Kasumi-1 (cell line): ENCODE data around the gene CKLF.
"Not testable (repeated sequence)": the region's sequence is repeated elsewhere in the genome, so short reads cannot be mapped to it uniquely, and the experiment has no call there.

Source experiments
- DNase-seq, 2 experiments: peaks; one replicate each; lab custom pipeline; 2025; lab: John Stamatoyannopoulos, UW

CKLF gene, protein sequence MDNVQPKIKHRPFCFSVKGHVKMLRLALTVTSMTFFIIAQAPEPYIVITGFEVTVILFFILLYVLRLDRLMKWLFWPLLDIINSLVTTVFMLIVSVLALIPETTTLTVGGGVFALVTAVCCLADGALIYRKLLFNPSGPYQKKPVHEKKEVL

DNA sequence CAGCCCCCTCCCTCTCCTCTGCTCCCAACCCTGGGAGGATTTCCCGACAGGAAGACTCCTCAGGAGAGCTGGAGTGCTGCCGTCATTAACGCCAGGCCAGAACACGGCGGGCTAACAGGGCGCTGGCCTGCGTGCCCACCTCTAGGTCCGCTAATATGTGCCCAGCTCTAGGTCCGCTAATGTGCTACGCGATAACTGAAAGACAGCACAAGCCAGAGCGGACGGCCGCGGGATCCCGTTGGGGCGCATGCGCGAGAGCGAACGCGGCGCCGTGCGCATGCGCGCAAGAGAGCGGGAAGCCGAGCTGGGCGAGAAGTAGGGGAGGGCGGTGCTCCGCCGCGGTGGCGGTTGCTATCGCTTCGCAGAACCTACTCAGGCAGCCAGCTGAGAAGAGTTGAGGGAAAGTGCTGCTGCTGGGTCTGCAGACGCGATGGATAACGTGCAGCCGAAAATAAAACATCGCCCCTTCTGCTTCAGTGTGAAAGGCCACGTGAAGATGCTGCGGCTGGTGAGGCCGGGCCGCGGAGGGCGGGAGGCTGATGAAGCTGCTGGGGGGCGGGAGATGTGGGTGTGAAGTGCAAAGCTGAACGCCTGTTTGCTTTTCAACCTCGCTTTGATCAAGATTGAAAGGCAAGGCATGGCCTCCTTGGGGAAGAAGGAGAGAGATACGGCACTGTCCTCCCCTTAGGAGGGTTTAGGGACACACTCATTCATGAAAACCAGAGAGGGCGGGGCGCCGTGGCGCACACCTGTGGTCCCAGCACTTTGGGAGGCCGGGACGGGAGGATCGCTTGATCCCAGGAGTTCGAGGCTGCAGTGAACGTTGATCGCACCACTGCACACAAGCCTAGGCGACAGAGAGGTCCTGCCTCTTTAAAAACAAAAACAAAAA lies at the start of gene CKLF:
Gene CKLF, plus strand, starts transcription at position 291 of the 892 bp plus-strand sequence. Its CDS starts 140 bp downstream, at position 431.
- DNase-seq: peak; percentile 89

DNA sequence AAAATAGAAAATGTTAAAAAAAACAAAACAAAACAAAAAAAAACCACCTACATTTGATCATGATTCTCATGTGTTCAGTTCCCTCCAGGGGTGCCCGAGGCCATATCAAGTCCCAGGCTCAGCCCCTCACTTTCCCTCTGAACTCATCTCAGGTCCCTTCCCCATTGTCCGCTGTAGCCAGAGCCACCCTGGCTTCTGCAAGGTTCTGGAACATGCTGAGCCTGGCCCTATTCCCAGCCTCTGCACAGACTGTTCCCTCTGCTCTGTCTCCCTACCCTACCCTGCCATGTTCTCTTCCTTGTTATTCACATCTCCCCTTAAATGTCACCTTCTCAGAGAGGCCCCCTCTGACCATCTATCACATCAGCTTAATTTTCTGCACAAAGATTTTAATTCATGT lies 49.3 kb upstream of the CKLF start:
- DNase-seq: no peak

DNA sequence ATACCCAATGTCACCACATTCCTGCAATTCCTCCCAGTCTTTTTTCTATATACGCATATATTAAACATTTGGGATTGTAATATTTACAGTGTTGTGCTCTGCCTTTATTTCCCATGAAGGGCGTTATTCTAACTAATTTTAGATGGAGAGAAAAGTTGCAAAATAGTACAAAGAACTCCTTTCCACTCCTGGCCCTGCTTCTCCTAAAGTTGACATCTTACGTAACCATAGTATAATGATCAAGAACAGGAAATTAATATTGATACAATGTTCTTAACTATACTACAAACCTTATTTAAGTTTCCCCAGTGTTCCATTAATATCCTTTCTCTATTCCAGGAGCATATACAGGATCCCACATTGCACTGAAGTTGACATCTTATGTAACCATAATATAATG lies 48.8 kb upstream of the CKLF start:
- no peak for DNase-seq

DNA sequence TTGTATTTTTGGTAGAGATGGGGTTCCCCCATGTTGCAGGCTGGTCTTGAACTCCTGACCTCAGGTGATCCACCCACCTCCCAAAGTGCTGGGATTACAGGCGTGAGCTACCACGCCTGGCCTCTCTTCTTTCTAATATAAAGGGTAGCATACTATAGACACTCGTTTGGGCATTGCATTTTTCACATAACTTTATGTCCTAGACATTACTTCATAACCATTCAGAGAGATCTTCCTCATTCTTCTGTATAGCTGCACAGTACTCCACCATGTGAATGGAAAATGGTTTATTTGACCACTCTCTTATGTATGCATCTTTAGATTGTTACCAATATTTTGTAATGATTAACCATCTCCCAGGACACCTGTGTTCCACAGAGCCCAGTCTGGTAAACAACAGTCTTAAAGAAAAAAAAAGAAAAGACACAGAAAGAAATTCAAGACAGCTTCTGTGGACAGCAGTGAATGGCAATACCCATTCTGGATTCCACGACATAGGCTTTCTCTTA lies 44.6 kb upstream of the CKLF start:
- no peak for DNase-seq

DNA sequence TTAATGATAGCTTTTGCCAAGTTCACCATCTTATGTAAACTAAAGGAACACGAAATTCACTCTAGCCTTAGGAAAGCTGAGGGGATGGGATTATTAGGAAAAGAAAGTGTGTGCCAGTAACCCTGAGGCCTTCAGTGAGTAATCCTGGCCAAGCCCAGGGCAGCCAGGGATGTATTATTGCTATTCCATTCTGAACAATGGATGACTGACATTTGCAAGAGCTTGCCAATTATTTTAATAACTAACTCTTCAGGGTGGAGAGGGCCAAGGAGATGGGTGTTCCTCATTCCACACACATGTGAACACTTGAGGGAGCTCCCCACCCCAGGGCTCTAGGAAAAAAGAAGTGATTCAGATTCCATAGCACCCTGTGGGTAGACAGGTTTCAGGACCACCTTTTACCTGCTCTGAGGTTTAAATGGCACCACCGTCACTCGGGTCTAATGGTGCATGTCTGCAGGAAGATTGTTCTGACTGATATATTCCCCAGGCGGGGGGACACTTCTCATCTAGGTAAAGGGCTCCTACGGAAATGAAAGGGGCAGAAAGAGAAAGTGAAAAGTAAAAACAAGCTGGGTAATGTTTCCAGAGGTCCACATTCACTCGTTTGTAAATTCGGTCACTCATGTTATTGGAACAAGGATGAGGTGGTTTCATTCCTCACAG lies 44.0 kb upstream of the CKLF start:
- DNase-seq: no peak

DNA sequence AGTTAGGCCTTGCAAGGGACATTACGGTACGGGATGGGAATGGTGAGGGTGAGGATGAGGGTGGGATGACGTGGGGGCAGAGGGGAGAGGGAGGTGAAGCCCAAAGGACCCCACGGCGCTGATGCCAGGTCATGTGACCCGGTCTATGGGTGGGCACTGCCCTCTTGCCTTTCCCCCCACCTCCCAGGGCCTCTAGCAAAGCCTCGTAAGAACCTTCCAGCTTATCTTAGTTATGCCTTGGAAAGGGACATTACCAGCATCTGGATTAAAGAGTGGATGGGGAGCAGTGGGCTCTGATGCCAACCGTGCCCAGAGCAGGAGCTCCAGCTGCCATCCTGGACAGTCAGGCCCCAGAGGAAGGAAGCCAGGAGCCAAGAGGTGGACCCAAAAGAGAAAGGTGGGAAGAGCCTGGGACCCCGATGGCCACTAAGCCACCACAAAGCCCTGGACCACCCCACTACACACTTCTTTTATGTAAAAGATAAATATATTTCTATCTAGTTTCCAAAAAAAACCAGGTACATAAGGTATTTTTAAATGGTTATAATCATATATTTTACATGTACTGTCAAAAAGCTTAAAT lies 43.4 kb upstream of the CKLF start:
- no peak for DNase-seq

DNA sequence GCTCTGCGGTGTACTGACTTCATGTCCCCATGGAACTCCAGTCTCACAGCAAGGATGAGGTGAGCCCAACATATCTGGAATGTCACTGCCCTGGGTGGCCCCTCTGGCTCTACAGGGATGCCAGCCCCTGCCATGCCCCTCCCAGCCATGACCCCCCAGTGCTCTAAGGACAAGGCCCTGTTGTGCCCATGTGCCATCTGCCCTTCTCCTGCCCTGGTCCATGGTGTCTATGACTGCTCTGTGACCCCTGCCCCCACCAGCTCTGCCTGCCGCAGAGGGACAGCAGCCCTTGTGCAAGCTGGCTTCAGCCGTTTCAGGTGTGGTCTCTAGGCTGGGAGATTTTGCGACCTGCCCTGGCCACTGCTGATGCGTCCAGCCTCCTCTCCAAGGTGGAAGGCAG lies 42.8 kb upstream of the CKLF start:
- no peak for DNase-seq

DNA sequence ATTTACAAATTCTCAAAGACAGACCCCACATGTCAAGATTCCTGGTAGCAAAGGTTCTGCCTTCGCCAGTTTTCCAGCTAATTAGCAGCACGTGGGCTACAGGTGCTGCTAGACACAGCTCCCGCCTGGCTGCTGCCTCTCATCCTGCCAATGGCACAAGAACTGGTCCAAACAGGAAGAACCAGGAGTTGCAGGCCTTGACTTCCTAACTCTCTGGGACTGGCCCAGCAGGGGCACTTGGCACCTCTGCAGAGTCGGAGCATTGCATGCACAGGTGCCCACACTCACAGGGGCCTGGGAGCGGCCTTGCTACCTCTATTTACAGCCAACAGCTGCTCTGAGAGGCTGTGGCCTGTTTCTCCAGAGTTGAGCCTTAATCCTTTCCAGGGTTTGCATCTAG lies 42.1 kb upstream of the CKLF start:
- no peak for DNase-seq

DNA sequence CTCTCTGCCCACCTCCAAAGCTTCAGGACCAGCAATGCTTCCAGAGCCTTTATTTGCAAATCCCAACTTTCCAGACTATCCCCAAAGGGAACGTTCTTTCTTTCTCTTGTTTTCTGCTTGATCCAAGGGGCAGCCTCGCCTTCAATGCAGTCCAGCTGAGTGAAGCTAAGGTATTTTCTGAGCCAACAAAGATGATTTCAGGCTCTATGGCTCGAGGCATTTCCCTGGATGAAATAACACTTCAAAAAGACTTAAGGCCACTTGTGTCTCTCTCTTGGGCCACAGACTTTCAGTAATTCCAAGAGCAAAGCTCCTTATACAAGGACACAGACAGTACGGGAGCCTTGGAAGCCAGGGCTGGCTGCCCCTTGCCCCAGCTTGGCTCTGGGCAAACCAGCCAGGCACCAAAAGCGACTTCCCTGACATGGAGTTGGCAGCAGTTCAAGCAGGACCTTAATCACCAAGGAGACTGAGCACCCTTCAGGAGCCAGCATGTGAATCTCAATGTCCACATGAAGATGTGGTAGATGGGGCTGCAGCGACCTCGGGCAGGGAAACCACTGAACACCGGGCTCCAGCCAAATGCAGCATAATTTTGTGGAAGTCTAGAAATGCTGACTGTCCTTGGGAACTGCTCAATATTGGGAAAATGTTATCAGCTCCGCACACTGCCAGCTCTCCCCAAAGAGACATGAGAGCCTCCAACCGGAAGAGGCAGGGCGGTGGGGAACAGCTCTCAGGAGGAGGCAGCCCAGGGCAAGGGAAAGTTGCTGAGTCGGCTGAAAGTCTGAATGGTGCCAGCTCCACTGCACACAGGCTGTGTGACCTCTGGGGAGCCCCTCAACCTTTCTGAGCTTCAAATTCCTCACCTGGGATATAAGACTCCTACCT lies 41.4 kb upstream of the CKLF start:
- DNase-seq: no peak

DNA sequence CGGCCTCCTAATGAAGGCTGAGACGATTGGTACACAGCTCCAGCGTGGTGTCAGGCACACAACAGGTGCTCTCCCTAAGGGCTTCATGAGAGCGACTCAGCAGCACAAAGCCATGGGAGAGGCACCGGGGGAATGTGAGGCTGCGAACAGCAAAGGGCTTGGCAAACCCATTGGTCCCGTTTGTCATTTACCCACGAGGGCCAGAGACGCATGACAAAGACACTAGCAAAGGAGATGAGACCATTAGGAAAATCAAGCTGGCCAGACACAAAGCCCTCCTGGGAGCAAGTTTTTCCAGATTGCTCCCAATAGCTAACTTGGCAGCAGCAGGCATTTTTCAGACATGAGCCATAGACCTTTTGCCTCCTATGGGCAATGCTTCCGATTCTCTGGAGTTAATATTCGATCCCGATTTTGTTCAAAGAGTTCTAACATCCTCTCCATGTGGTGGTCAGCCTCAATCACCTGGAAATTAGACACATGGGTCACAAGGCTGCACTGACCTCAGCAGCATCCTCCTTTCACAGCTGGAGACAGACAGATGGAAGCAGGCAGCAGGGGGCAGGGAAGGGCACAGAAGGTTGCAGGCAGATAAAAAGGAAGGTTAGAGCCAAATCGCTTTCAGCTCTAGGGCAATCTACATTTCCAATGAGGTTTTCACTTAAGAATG lies 40.6 kb upstream of the CKLF start:
- no peak for DNase-seq

DNA sequence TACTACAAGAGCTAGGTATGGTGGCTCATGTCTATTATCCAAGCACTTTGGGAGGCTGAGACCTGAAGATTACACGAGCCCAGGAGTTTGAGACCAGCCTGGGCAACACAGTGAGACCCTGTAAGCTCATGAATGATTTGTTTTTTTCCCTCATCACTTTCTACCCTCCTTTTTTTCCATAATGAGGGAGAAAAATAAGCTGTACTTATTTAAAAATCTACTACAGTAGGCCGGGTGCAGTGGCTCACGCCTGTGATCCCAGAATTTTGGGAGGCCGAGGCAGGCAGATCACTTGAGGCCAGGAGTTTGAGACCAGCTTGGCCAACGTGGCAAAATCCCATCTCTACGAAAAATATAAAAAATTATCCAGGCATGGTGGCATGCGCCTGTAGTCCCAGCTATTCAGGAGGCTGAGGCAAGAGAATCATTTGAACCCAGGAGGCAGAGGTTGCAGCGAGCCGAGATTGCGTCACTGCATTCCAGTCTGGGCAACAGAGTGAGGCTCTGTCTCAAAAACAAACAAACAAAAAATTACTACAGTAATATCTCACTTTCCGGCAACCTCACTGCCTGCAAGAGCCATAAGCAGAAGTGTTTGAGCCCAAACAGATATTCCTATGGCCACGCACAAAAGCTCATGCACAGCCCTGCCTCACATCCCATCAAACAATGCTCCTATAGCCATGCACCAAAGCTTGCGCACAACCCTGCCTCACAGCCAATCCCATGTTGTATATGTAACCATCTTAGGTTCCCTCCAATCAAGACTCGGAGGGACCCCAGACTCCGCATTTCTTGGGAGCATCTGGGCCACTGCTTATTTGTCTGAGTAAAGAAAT lies 39.9 kb upstream of the CKLF start:
- DNase-seq: no peak

DNA sequence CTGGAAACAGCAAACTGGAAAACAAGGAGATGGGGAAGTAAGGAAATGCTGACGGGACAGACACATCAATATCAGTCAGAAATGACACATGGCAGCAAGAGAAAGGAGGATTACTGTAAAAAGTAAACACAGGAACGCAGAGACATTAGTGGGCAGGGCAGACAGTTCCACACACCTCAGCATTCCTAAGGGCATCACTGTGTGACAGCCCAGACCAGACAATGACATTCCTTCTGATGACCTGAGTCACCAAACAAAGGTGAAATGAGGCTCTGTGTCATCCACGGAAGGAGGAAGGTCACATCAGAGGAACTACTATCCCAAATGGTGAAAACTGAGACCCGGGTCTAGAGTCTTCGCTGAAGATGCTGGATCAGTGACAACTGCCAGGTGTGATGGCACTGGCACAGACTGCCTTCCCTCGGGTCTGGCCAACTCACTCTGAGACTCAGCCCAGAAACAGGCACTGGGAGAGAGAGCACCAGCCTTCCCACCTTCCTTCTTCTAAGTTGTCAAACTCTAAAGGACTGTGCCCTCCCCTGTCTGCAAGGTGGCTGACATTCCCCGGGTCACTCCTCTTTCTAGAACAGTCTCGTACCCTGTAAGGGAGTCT lies 39.2 kb upstream of the CKLF start:
- no peak for DNase-seq

DNA sequence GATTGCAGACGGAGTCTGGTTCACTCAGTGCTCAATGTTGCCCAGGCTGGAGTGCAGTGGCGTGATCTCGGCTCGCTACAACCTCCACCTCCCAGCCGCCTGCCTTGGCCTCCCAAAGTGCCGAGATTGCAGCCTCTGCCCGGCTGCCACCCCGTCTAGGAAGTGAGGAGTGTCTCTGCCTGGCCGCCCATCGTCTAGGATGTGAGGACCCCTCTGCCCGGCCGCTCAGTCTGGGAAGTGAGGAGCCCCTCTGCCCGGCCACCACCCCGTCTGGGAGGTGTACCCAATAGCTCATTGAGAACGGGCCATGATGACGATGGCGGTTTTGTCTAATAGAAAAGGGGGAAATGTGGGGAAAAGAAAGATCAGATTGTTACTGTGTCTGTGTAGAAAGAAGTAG lies 38.0 kb upstream of the CKLF start:
- not testable (repeated sequence) for DNase-seq

DNA sequence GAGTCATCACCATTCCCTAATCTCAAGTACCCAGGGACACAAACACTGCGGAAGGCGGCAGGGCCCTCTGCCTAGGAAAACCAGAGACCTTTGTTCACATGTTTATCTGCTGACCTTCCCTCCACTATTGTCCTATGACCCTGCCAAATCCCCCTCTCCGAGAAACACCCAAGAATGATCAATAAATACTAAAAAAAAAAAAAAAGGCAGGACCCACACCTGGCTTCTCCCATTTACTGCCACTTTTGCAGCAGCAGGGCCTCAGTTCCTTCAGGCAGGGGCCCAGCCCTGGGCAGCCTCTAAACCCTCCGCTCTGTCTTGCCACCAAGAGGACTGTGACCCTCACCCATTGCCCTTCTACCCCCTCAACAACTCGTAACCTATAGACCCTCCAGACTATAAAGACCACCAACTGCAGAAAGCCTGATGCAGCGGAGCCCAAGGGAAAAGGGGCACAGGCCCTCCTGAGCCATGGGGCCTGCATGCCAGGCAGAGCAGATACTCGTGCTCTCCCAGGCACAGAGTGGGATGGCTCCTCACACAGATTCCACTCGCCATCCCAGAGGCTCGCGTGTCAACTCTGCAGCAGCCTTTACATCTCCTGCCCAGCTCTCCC lies 37.3 kb upstream of the CKLF start:
- DNase-seq: not testable (repeated sequence)

DNA sequence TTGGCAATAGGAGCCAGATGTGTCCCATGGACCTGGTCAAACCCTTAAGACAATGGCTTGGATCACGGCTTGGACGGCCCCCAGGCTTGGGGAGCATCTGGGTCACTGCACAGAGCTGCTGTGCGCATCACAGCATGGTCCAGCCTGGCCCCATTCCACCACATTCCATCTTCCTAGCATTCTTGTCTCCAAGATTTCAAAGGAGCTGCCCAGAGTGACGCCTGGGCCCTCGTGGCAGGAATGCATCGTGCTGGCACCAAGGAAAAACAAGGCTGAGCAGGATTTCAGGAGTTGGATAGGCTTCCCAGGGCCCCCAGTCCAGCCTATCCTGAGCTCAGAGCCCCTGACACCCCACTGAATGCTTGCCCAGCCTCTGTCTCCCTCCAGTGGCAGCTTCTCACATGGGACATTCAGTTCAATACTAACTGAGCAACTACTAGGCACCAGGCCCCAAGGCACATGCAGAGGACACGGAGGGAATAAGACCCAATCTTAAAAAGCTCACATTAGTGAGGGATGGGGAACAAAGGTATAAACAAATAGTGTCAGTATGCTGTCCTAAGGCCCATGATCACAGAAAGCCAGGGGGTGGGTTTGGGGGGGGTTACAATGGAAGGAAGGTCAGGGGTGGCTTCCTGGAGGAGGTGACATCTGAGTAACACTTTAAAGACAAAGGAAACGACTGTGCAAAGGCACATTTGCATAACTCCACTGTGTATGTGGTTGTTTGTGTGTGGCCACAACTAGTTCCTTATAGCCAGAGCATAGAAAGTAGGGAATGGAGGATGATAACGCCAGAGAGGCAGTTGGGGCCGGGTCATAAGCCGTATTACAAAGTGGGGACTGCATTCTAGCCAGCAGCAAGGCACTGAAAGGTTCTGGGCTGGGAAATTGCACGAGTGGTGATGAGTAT lies 36.5 kb upstream of the CKLF start:
- DNase-seq: peak in 1 of 2 experiments; percentile 39

DNA sequence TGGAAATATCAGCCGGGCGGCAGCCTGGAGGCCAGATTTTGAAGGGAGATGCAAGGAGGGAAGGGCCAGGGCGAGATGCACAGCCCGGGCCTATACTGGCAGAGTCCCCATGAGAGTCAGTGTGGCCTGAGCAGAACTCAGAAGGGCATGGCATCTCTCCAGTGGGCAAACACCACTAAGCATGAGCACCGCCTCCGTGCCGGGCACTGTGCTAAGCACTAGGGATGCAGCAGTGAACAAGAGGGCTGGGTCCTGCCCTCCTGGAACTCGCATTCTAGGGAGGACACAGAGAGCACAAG lies 35.9 kb upstream of the CKLF start:
- DNase-seq: no peak

DNA sequence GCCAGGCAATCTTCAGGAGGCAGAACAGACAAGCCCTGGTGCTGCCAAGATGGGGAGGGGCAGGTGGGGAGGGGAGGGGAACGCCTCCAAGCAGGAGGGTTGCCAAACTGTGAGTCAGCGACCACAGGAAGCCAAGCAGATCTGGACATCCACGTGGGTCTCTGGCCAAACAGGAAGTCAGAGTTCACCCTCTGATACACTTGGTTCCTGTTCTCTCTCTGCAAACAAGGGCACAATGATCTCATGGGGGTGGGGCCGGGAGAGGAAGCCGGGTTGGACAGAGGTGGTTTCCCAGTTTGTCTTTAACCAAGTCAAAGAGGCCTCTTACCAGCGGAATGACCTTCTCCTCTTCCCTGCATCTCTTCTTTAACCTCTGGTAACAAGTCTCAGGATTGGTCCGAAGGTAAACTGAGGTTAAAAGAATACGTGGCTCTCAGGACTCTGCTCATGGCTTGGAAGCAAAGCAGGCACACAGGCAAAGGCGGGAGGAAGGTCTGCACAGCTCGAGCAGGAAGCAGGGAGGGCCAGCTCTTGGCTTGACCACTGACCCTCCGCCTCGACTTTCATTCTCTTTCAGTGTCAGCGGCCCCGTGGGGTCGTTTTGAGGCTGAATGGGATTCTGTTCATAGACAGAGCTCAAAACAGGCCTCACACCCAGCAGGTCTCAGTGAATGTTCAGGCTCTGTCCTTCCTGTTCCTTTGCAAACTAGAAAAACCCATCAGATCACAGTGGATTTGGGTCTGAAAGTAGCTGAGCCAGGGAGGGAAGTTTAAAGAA lies 35.4 kb upstream of the CKLF start:
- peak; percentile 98 to 99 for DNase-seq
